IMR-90 (cell line): ENCODE data around the gene TINAGL1. TPM values are rescaled to one million over a fixed set of nuclear protein-coding genes. Genes with fewer than 3 reads are reported as not detected.

Source experiments
- ATAC-seq: fragments of 200-7000 bp; cut with Tn5 transposase; 2 replicates; pipeline ENCODE4 v1.9.1; 2020; ENCODE audit warnings: low read depth, mild to moderate bottlenecking, moderate library complexity
- BruUV-seq: library from RNA; stranded (reverse); fragments of 400-500 nt; replicated peaks from 2 replicates; lab custom pipeline; 2021; lab: Mats Ljungman, UMichigan
- CTCF ChIA-PET: fragments of 300-600 bp; formaldehyde crosslinking; extraction: SDS; loops from one replicate; lab custom pipeline; 2021; ENCODE audit warnings: antibody characterized with exemption; lab: Yijun Ruan, JAX
- POLR2A ChIA-PET: fragments of 300-600 bp; sonication (Branson Sonifier 250); formaldehyde crosslinking; loops from one replicate; lab custom pipeline; 2022; ENCODE audit warnings: antibody characterized with exemption; ENCODE audit not compliant: unreplicated experiment; lab: Charles Lee
- DNase-seq: peaks from one replicate; pipeline ENCODE4 v3.0.0; 2013
- H2AFZ ChIP-seq: replicated peaks from 2 replicates; pipeline ENCODE3; 2013; ENCODE audit warnings: low read length, mild to moderate bottlenecking; ENCODE audit not compliant: poor library complexity
- H2AK5ac ChIP-seq: 2 replicates; pipeline ENCODE4 v1.6.1; 2013; ENCODE audit warnings: low read depth, low read length, inconsistent platforms
- H2AK9ac ChIP-seq: replicated peaks from 2 replicates; pipeline ENCODE3; 2013; ENCODE audit warnings: mild to moderate bottlenecking, low read depth, low read length, moderate library complexity; ENCODE audit not compliant: poor library complexity
- H2BK120ac ChIP-seq: 2 replicates; pipeline ENCODE4 v1.6.1; 2013; ENCODE audit warnings: low read depth, low read length, inconsistent platforms
- H2BK15ac ChIP-seq: 3 replicates; pipeline ENCODE4 v1.6.1; 2013; ENCODE audit warnings: low read depth, low read length, inconsistent platforms
- H2BK20ac ChIP-seq: 2 replicates; pipeline ENCODE4 v1.6.1; 2013; ENCODE audit warnings: low read depth, mild to moderate bottlenecking, inconsistent platforms, low read length, moderate library complexity
- H2BK5ac ChIP-seq: 2 replicates; pipeline ENCODE4 v1.6.1; 2013; ENCODE audit warnings: mild to moderate bottlenecking, low read depth, low read length, inconsistent platforms; ENCODE audit not compliant: poor library complexity, severe bottlenecking
- H3K14ac ChIP-seq: replicated peaks from 2 replicates; pipeline ENCODE4 v1.6.1; 2013; ENCODE audit warnings: low read depth, low read length, inconsistent platforms
- H3K18ac ChIP-seq: 2 replicates; pipeline ENCODE4 v1.6.1; 2013; ENCODE audit warnings: low read depth, low read length, control low read depth
- H3K23ac ChIP-seq: 2 replicates; pipeline ENCODE4 v1.6.1; 2013; ENCODE audit warnings: low read depth, low read length, inconsistent platforms
- H3K27ac ChIP-seq: 2 replicates; pipeline ENCODE4 v1.5.1; 2013; ENCODE audit warnings: mild to moderate bottlenecking, control low read depth, low read length; ENCODE audit not compliant: insufficient read depth
- H3K27me3 ChIP-seq: 2 replicates; pipeline ENCODE4 v1.6.1; 2013; ENCODE audit warnings: low read length; ENCODE audit not compliant: control insufficient read depth, insufficient read depth
- H3K36me3 ChIP-seq: 2 replicates; pipeline ENCODE4 v1.6.1; 2013; ENCODE audit warnings: low read length, mixed read lengths; ENCODE audit not compliant: control insufficient read depth, insufficient read depth
- H3K4ac ChIP-seq: 2 replicates; pipeline ENCODE4 v1.6.1; 2013; ENCODE audit warnings: low read depth, low read length, inconsistent platforms
- H3K4me1 ChIP-seq: 2 replicates; pipeline ENCODE4 v1.6.1; 2013; ENCODE audit warnings: low read length, mixed read lengths; ENCODE audit not compliant: control insufficient read depth, insufficient read depth
- H3K4me2 ChIP-seq: 2 replicates; pipeline ENCODE4 v1.6.1; 2013; ENCODE audit warnings: low read depth, mild to moderate bottlenecking, control low read depth, low read length, moderate library complexity
- H3K4me3 ChIP-seq: 2 replicates; pipeline ENCODE4 v1.5.1; 2013; ENCODE audit warnings: low read depth, mild to moderate bottlenecking, control low read depth, low read length, moderate library complexity; ENCODE audit not compliant: insufficient read depth
- H3K56ac ChIP-seq: 2 replicates; pipeline ENCODE4 v1.6.1; 2013; ENCODE audit warnings: low read length, inconsistent platforms; ENCODE audit not compliant: insufficient read depth; ENCODE audit errors: extremely low read depth
- H3K79me1 ChIP-seq, 2 experiments: 2 replicates each; pipeline ENCODE4 v1.6.1; 2013; ENCODE audit warnings: low read length in 2 of 2, inconsistent platforms in 1 of 2, low read depth in 1 of 2
- H3K9ac ChIP-seq: 2 replicates; pipeline ENCODE4 v1.6.1; 2013; ENCODE audit warnings: low read depth, low read length, control low read depth
- H3K9me1 ChIP-seq: 2 replicates; pipeline ENCODE4 v1.6.1; 2013; ENCODE audit warnings: low read length, inconsistent platforms; ENCODE audit not compliant: insufficient read depth
- H3K9me3 ChIP-seq: 2 replicates; pipeline ENCODE4 v1.6.1; 2013; ENCODE audit warnings: low read length; ENCODE audit not compliant: control insufficient read depth, insufficient read depth
- H4K20me1 ChIP-seq: 2 replicates; pipeline ENCODE4 v1.6.1; 2013; ENCODE audit warnings: low read length, inconsistent platforms; ENCODE audit not compliant: insufficient read depth
- H4K5ac ChIP-seq: 2 replicates; pipeline ENCODE4 v1.6.1; 2013; ENCODE audit warnings: mild to moderate bottlenecking, low read depth, low read length, control low read depth
- H4K8ac ChIP-seq, 2 experiments: 2 replicates each; pipeline ENCODE4 v1.6.1; 2013; ENCODE audit warnings: low read depth in 2 of 2, low read length in 2 of 2, control low read depth in 1 of 2, inconsistent platforms in 1 of 2
- H4K91ac ChIP-seq: 2 replicates; pipeline ENCODE4 v1.6.1; 2013; ENCODE audit warnings: low read depth, low read length, inconsistent platforms; ENCODE audit not compliant: insufficient read depth
- BHLHE40 ChIP-seq: fragments of 150-350 bp; IDR thresholded peaks from 2 replicates; pipeline ENCODE4 v1.6.1; 2016; ENCODE audit warnings: mild to moderate bottlenecking, low read depth, low read length
- CEBPB ChIP-seq: IDR thresholded peaks from 2 replicates; pipeline ENCODE4 v1.6.1; 2012; ENCODE audit warnings: low read depth, low read length, improper control_type of control experiment
- CTCF ChIP-seq: conservative IDR thresholded peaks from 2 replicates; pipeline ENCODE4 v1.5.1; 2012; ENCODE audit warnings: mild to moderate bottlenecking, low read depth, low read length, improper control_type of control experiment
- FOS ChIP-seq: fragments of 150-350 bp; IDR thresholded peaks from 2 replicates; pipeline ENCODE4 v1.6.1; 2016; ENCODE audit warnings: low read depth, low read length
- MAFK ChIP-seq: IDR thresholded peaks from 2 replicates; pipeline ENCODE4 v1.6.1; 2012; ENCODE audit warnings: low read depth, low read length, improper control_type of control experiment
- MAZ ChIP-seq: IDR thresholded peaks from 2 replicates; pipeline ENCODE4 v1.6.1; 2012; ENCODE audit warnings: low read depth, mild to moderate bottlenecking, low read length, improper control_type of control experiment, moderate library complexity, borderline replicate concordance
- POLR2A ChIP-seq: IDR thresholded peaks from 2 replicates; pipeline ENCODE4 v1.6.1; 2012; ENCODE audit warnings: mild to moderate bottlenecking, low read depth, low read length
- RAD21 ChIP-seq: IDR thresholded peaks from 2 replicates; pipeline ENCODE4 v1.6.1; 2012; ENCODE audit warnings: low read length, improper control_type of control experiment
- RCOR1 ChIP-seq: IDR thresholded peaks from 2 replicates; pipeline ENCODE4 v1.6.1; 2012; ENCODE audit warnings: mild to moderate bottlenecking, low read length, improper control_type of control experiment; ENCODE audit not compliant: insufficient replicate concordance
- SMC3 ChIP-seq: fragments of 150-350 bp; IDR thresholded peaks from 2 replicates; pipeline ENCODE4 v1.6.1; 2016; ENCODE audit warnings: low read depth, mild to moderate bottlenecking, antibody characterized with exemption, low read length, moderate library complexity
- WGBS, 2 experiments: methylation state at CpG; one replicate each; pipeline versions ENCODE4 v1.1.5 to v1.1.7; 2013; ENCODE audit warnings: missing lambda C conversion rate in 2 of 2; ENCODE audit not compliant: insufficient read length in 1 of 2; ENCODE audit errors: extremely low coverage in 2 of 2; 5-methylcytosine and 5-hydroxymethylcytosine counted together
- dilution Hi-C: fragments of 300-500 bp; cut with HindIII; formaldehyde crosslinking; loops from one replicate; pipeline ENCODE4 v1.14.3; 2018; ENCODE audit warnings: low sequenced_read_pairs; ENCODE audit not compliant: unreplicated experiment
- in situ Hi-C: fragments of 300-500 bp; cut with MboI; formaldehyde crosslinking; loops from 3 replicates; pipeline ENCODE4 v1.14.3; 2019; ENCODE audit warnings: low sequenced_read_pairs, inconsistent platforms, mixed read lengths
- intact Hi-C: fragments of 100-400 bp; cut with micrococcal nuclease; formaldehyde crosslinking; loops from 2 replicates; pipeline ENCODE4 v1.10.0; 2022
- polyA plus RNA-seq, 3 experiments: library from polyadenylated mRNA; depleted of rRNA; stranded (reverse); fragments of >200 nt; gene quantifications; 2 replicates each; pipeline ENCODE4 v1.2.3, GENCODE V29; 2012; ENCODE audit warnings: low replicate concordance in 1 of 3
- total RNA-seq: library from RNA; depleted of rRNA; stranded (reverse); fragments of >200 nt; gene quantifications from 2 replicates; pipeline ENCODE4 v1.2.3, GENCODE V29; 2012

Gene TINAGL1
- total and polyA plus RNA-seq, 2 of the 4 experiments (the other 2 are of a cell fraction), result 0.54 to 1.5 TPM

DNA sequence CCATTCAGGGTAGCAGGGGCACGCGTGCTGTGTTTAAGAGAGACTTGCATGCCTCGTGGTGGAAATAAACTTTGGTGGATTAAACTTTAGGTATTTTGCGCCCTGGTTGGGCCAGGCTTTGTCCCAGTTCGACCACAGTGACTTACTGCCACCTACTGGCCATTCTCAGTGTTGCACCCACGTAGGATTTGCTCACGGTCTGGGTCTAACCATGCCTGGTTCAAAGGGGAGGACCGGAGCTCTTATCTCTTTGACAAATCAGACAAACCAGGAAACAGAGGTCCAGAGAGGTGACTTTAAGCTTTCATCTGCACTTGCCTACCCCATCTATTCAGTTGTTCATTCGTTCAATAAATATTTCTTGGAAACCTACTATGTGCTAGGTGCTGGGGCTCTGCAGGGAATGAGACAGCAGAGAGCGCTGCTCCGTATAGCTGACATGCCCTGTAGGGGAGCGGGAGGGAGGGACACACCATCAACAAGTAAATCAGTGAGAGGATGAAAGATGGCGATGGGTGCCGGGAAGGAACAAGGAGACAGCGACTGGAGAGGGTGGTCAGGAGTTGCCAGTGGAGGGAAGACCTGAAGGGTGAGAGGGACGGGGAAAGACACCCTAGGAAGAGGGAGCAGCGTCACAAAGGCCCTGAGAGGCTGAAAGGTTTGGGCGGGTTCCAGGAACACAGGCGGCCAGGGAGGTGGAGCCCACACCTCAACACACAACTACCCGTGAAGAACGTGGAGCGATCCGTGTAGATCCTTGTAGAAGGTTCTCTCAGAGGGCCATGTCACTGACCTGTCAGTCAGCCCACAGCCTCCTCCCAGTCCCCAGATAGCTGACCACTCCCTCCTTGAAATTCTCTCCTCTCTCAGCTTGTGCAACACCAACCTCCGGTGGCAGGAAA, 27.2 kb upstream of the TINAGL1 start:
- POLR2A ChIA-PET, result no interaction called here

More for the DNA sequence above, 27.2 kb upstream of the TINAGL1 start:
- dilution Hi-C loops (no loop called here), in situ Hi-C loops (loop anchor here (10.0 kb wide), 1 partner anchor 364 kb away; no protein-coding TSS in a partner anchor), intact Hi-C loops (loop anchor here (1.0 kb wide), 4 partner anchors 89 to 365 kb away; no protein-coding TSS in a partner anchor)
- WGBS, 2 experiments, result 6% methylated on average over 6 of the region's 24 CpGs; no CpG with 5 or more reads in 1 of the 2 experiments
- peaks cover 8% of the 10 kb centered on the region; the same call in 1 of the 2 replicates for H4K20me1 ChIP-seq
- ATAC-seq (peak; percentile 99), DNase-seq (peak; percentile 82)
- H2BK5ac ChIP-seq, result no peak overlapping the region
- no peaks in the 10 kb centered on the region for H3K9me1 ChIP-seq
- BruUV-seq, result no TSS peak
- H3K9me3 ChIP-seq, result no peaks in the 10 kb centered on the region
- H2BK120ac ChIP-seq, result 0 out of 2 replicates have a peak overlapping the region, but pooled peaks have one; percentile 32
- H2BK15ac ChIP-seq, result no peak overlapping the region
- no peak overlapping the region for H3K18ac ChIP-seq
- peak overlapping the region; percentile 33; the same call in 1 of the 2 replicates for H3K4ac ChIP-seq
- no peak overlapping the region for H4K91ac ChIP-seq
- no peak overlapping the region for H3K27ac ChIP-seq
- no peak overlapping the region for H3K14ac ChIP-seq
- no peaks in the 10 kb centered on the region for H3K79me1 ChIP-seq
- TF ChIP-seq CEBPB (peak; percentile 36; the same call in 1 of the 2 replicates), MAZ (peak; percentile 34; the same call in 1 of the 2 replicates), SMC3 (peak; percentile 81), CTCF (peak; percentile 95), MAFK (no peak), BHLHE40 (no peak), RAD21 (peak; percentile 95), POLR2A (no peak), RCOR1 (no peak), FOS (no peak)
- no peak overlapping the region for H3K56ac ChIP-seq
- peak overlapping the region; percentile 4; the same call in 1 of the 2 replicates for H3K9ac ChIP-seq
- H4K8ac ChIP-seq, result peak overlapping the region in 1 of 2 experiments; percentile 37; a peak in 1 of 4 replicates
- H2BK20ac ChIP-seq, result no peak overlapping the region
- peak overlapping the region; percentile 56 for H2AK9ac ChIP-seq
- no peak overlapping the region for H3K4me3 ChIP-seq
- no peaks in the 10 kb centered on the region for H3K36me3 ChIP-seq
- peaks cover 13% of the 10 kb centered on the region for H3K27me3 ChIP-seq
- H2AFZ ChIP-seq, result peak overlapping the region; percentile 86
- CTCF ChIA-PET, result interaction anchor here (0.6 to 2.2 kb wide), 19 partner anchors 9 to 760 kb away, joined by 3 to 15 read pairs (median 4); no protein-coding TSS in a partner anchor
- H2AK5ac ChIP-seq, result 0 out of 2 replicates have a peak overlapping the region, but pooled peaks have one; percentile 14
- H3K4me2 ChIP-seq, result peak overlapping the region; percentile 51
- H3K23ac ChIP-seq, result no peak overlapping the region
- H3K4me1 ChIP-seq, result peaks cover 5% of the 10 kb centered on the region
- H4K5ac ChIP-seq, result no peak overlapping the region; the same call in 1 of the 2 replicates
